ENCODE results near the gene LY6G5B.

LY6G5B gene

GRCh38 chr6:31669676-31670075, at the start of gene LY6G5B:
TSS of gene LY6G5B (plus strand) at chr6:31669976. CDS start at chr6:31670951, 975 bp downstream.
- H3K4me3 ChIP-seq (ENCODE audit: low read length) = no peak within 1 kb of the TSS
- no peaks in the 10 kb centered on the region for H3K27me3 ChIP-seq (ENCODE audit: insufficient read depth, low read length)
- H3K9ac ChIP-seq (ENCODE audit: low read depth, low read length) = no peak within 1 kb of the TSS
- H3K4me1 ChIP-seq (ENCODE audit: insufficient read depth, low read length) = no peaks in the 10 kb centered on the region
- H3K36me3 ChIP-seq (ENCODE audit: insufficient read depth, low read depth, low read length) = peaks cover 60% of the 10 kb centered on the region
- no peaks in the 10 kb centered on the region for H3K9me3 ChIP-seq (ENCODE audit: insufficient read depth, low read depth, low read length)
- no peak within 1 kb of the TSS for H3K27ac ChIP-seq (ENCODE audit: low read length)

GRCh38 chr6:31620586-31621319, 49.0 kb upstream of the LY6G5B start, which contains the start of gene PRRC2A:
TSS of gene PRRC2A (plus strand) at chr6:31620715. CDS start at chr6:31622790, 2,075 bp downstream.
- peaks cover 10% of the 10 kb centered on the region; the same call in 1 of the 2 replicates for H3K4me1 ChIP-seq (ENCODE audit: insufficient read depth, low read length)
- no peaks in the 10 kb centered on the region for H3K9me3 ChIP-seq (ENCODE audit: insufficient read depth, low read depth, low read length)
- peak within 1 kb of the TSS; percentile 86 for H3K4me3 ChIP-seq (ENCODE audit: low read length)
- peak within 1 kb of the TSS; percentile 98 for H3K9ac ChIP-seq (ENCODE audit: low read depth, low read length)
- no peaks in the 10 kb centered on the region for H3K27me3 ChIP-seq (ENCODE audit: insufficient read depth, low read length)
- peak within 1 kb of the TSS; percentile 97 for H3K27ac ChIP-seq (ENCODE audit: low read length)
- peaks cover 43% of the 10 kb centered on the region for H3K36me3 ChIP-seq (ENCODE audit: insufficient read depth, low read depth, low read length)

- H3K27ac ChIP-seq (ENCODE audit: low read length) = peak overlapping the region; percentile 24
- H3K4me1 ChIP-seq (ENCODE audit: insufficient read depth, low read length) = peaks cover 10% of the 10 kb centered on the region; the same call in 1 of the 2 replicates
- no peaks in the 10 kb centered on the region for H3K27me3 ChIP-seq (ENCODE audit: insufficient read depth, low read length)
- peak overlapping the region; percentile 84 for H3K4me3 ChIP-seq (ENCODE audit: low read length)
- H3K36me3 ChIP-seq (ENCODE audit: insufficient read depth, low read depth, low read length) = peaks cover 50% of the 10 kb centered on the region
- peak overlapping the region; percentile 91 for H3K9ac ChIP-seq (ENCODE audit: low read depth, low read length)
- H3K9me3 ChIP-seq (ENCODE audit: insufficient read depth, low read depth, low read length) = no peaks in the 10 kb centered on the region
Observed at GRCh38 chr6:31621320-31621939, 48.3 kb upstream of the LY6G5B start.

- H3K9ac ChIP-seq (ENCODE audit: low read depth, low read length) = peak overlapping the region; percentile 91; the same call in 1 of the 2 replicates
- no peak overlapping the region for H3K27ac ChIP-seq (ENCODE audit: low read length)
- H3K4me1 ChIP-seq (ENCODE audit: insufficient read depth, low read length) = peaks cover 10% of the 10 kb centered on the region; the same call in 1 of the 2 replicates
- H3K27me3 ChIP-seq (ENCODE audit: insufficient read depth, low read length) = no peaks in the 10 kb centered on the region
- H3K9me3 ChIP-seq (ENCODE audit: insufficient read depth, low read depth, low read length) = no peaks in the 10 kb centered on the region
- peak overlapping the region; percentile 84 for H3K4me3 ChIP-seq (ENCODE audit: low read length)
- H3K36me3 ChIP-seq (ENCODE audit: insufficient read depth, low read depth, low read length) = peaks cover 55% of the 10 kb centered on the region
Observed at GRCh38 chr6:31621991-31622390, 47.8 kb upstream of the LY6G5B start.

GRCh38 chr6:31622684-31623091, 47.1 kb upstream of the LY6G5B start:
- Histone ChIP-seq H3K9me3 (ENCODE audit: insufficient read depth, low read depth, low read length) (no peaks in the 10 kb centered on the region), H3K4me1 (ENCODE audit: insufficient read depth, low read length) (peaks cover 10% of the 10 kb centered on the region; the same call in 1 of the 2 replicates), H3K36me3 (ENCODE audit: insufficient read depth, low read depth, low read length) (peaks cover 62% of the 10 kb centered on the region), H3K4me3 (ENCODE audit: low read length) (peak overlapping the region; percentile 84), H3K9ac (ENCODE audit: low read depth, low read length) (peak overlapping the region; percentile 91; the same call in 1 of the 2 replicates), H3K27ac (ENCODE audit: low read length) (no peak overlapping the region), H3K27me3 (ENCODE audit: insufficient read depth, low read length) (no peaks in the 10 kb centered on the region)

GRCh38 chr6:31624070-31624469, 45.7 kb upstream of the LY6G5B start:
- H3K9ac ChIP-seq (ENCODE audit: low read depth, low read length) = no peak overlapping the region
- no peak overlapping the region for H3K4me3 ChIP-seq (ENCODE audit: low read length)
- no peaks in the 10 kb centered on the region for H3K27me3 ChIP-seq (ENCODE audit: insufficient read depth, low read length)
- peaks cover 76% of the 10 kb centered on the region for H3K36me3 ChIP-seq (ENCODE audit: insufficient read depth, low read depth, low read length)
- peaks cover 10% of the 10 kb centered on the region; the same call in 1 of the 2 replicates for H3K4me1 ChIP-seq (ENCODE audit: insufficient read depth, low read length)
- no peaks in the 10 kb centered on the region for H3K9me3 ChIP-seq (ENCODE audit: insufficient read depth, low read depth, low read length)
- no peak overlapping the region for H3K27ac ChIP-seq (ENCODE audit: low read length)

- Histone ChIP-seq H3K9me3 (ENCODE audit: insufficient read depth, low read depth, low read length) (no peaks in the 10 kb centered on the region), H3K9ac (ENCODE audit: low read depth, low read length) (no peak overlapping the region), H3K4me1 (ENCODE audit: insufficient read depth, low read length) (peaks cover 7% of the 10 kb centered on the region; the same call in 1 of the 2 replicates), H3K4me3 (ENCODE audit: low read length) (no peak overlapping the region), H3K27me3 (ENCODE audit: insufficient read depth, low read length) (no peaks in the 10 kb centered on the region), H3K36me3 (ENCODE audit: insufficient read depth, low read depth, low read length) (peaks cover 100% of the 10 kb centered on the region), H3K27ac (ENCODE audit: low read length) (no peak overlapping the region)
Observed at GRCh38 chr6:31626952-31627351, 42.8 kb upstream of the LY6G5B start.

GRCh38 chr6:31627690-31628287, 42.0 kb upstream of the LY6G5B start:
- no peak overlapping the region for H3K4me3 ChIP-seq (ENCODE audit: low read length)
- 0 out of 2 replicates have a peak, but pooled peaks cover 2% of the 10 kb centered on the region for H3K4me1 ChIP-seq (ENCODE audit: insufficient read depth, low read length)
- H3K9ac ChIP-seq (ENCODE audit: low read depth, low read length) = no peak overlapping the region
- H3K9me3 ChIP-seq (ENCODE audit: insufficient read depth, low read depth, low read length) = no peaks in the 10 kb centered on the region
- no peaks in the 10 kb centered on the region for H3K27me3 ChIP-seq (ENCODE audit: insufficient read depth, low read length)
- H3K27ac ChIP-seq (ENCODE audit: low read length) = no peak overlapping the region
- peaks cover 100% of the 10 kb centered on the region for H3K36me3 ChIP-seq (ENCODE audit: insufficient read depth, low read depth, low read length)

GRCh38 chr6:31629014-31629413, 40.8 kb upstream of the LY6G5B start:
- Histone ChIP-seq H3K9ac (ENCODE audit: low read depth, low read length) (no peak overlapping the region), H3K4me3 (ENCODE audit: low read length) (no peak overlapping the region), H3K27me3 (ENCODE audit: insufficient read depth, low read length) (no peaks in the 10 kb centered on the region), H3K4me1 (ENCODE audit: insufficient read depth, low read length) (no peaks in the 10 kb centered on the region), H3K36me3 (ENCODE audit: insufficient read depth, low read depth, low read length) (peaks cover 100% of the 10 kb centered on the region), H3K27ac (ENCODE audit: low read length) (no peak overlapping the region), H3K9me3 (ENCODE audit: insufficient read depth, low read depth, low read length) (no peaks in the 10 kb centered on the region)

- Histone ChIP-seq H3K36me3 (ENCODE audit: insufficient read depth, low read depth, low read length) (peaks cover 100% of the 10 kb centered on the region), H3K4me3 (ENCODE audit: low read length) (no peak overlapping the region), H3K9me3 (ENCODE audit: insufficient read depth, low read depth, low read length) (no peaks in the 10 kb centered on the region), H3K27me3 (ENCODE audit: insufficient read depth, low read length) (no peaks in the 10 kb centered on the region), H3K27ac (ENCODE audit: low read length) (no peak overlapping the region), H3K9ac (ENCODE audit: low read depth, low read length) (no peak overlapping the region), H3K4me1 (ENCODE audit: insufficient read depth, low read length) (no peaks in the 10 kb centered on the region)
Observed at GRCh38 chr6:31630177-31630934, 39.4 kb upstream of the LY6G5B start.

GRCh38 chr6:31631209-31631608, 38.6 kb upstream of the LY6G5B start:
- peaks cover 100% of the 10 kb centered on the region for H3K36me3 ChIP-seq (ENCODE audit: insufficient read depth, low read depth, low read length)
- H3K4me3 ChIP-seq (ENCODE audit: low read length) = no peak overlapping the region
- H3K27me3 ChIP-seq (ENCODE audit: insufficient read depth, low read length) = no peaks in the 10 kb centered on the region
- H3K27ac ChIP-seq (ENCODE audit: low read length) = no peak overlapping the region
- H3K4me1 ChIP-seq (ENCODE audit: insufficient read depth, low read length) = no peaks in the 10 kb centered on the region
- H3K9ac ChIP-seq (ENCODE audit: low read depth, low read length) = no peak overlapping the region
- no peaks in the 10 kb centered on the region for H3K9me3 ChIP-seq (ENCODE audit: insufficient read depth, low read depth, low read length)
